Measurements from ENCODE around the gene AKR7A2.

GRCh38 chr1:19272064-19272463, 39.9 kb downstream of the AKR7A2 start:
- TF ChIP-seq MXI1 (IDR thresholded peaks at IDR 0.05; ENCODE audit: low read depth, low read length) (no peak), EP300 (IDR thresholded peaks at IDR 0.05; ENCODE audit: borderline replicate concordance in 1 of 2, control insufficient read depth in 1 of 2, low read depth in 2 of 2, low read length in 2 of 2) (no peak), NRF1 (conservative IDR thresholded peaks at IDR 0.05; ENCODE audit: low read depth, low read length) (no peak), MAX (IDR thresholded peaks at IDR 0.05; ENCODE audit: low read depth, low read length) (no peak), CTCF (IDR thresholded peaks at IDR 0.05 in 2 of 3, conservative IDR thresholded peaks at IDR 0.05 in 1 of 3; ENCODE audit: control insufficient read depth in 2 of 3, extremely low read depth in 1 of 3, insufficient read depth in 1 of 3, low read depth in 3 of 3, low read length in 3 of 3) (no peak)
